Activated T-cell treated with anti-CD3 and anti-CD28 coated beads, Interleukin-2, amount 50 U/mL, for 72 hours (primary cell): ENCODE results near the gene TRIM49C. TPM values are rescaled to one million over a fixed set of nuclear protein-coding genes. Genes with fewer than 3 reads are reported as not detected.
"Not testable (repeated sequence)": the region's sequence is repeated elsewhere in the genome, so short reads cannot be mapped to it uniquely, and the experiment has no call there.

Experiments used
- ATAC-seq, 2 donors: fragments of 150-1000 bp; cut with Tn5 transposase; replicated peaks in 1 of 2; 2 replicates each; pipeline ENCODE4 v1.10.0; 2021; ENCODE audit warnings: moderate library complexity in 2 of 2, mild to moderate bottlenecking in 1 of 2
- DNase-seq, 2 donors: peaks; one replicate each; pipeline ENCODE4 v3.0.0; 2021 to 2022; ENCODE audit warnings: mixed read lengths in 1 of 2
- H3K27ac Mint-ChIP-seq: one replicate; pipeline ENCODE4 v1.8.0; 2022; ENCODE audit warnings: mild to moderate bottlenecking, moderate library complexity, mixed read lengths
- H3K27me3 Mint-ChIP-seq: one replicate; pipeline ENCODE4 v1.8.0; 2022; ENCODE audit warnings: low read depth, mixed read lengths
- H3K36me3 Mint-ChIP-seq, 2 donors: one replicate each; pipeline ENCODE4 v1.8.0; 2022; ENCODE audit warnings: mixed read lengths in 2 of 2, mild to moderate bottlenecking in 1 of 2; ENCODE audit not compliant: insufficient read depth in 2 of 2
- H3K4me1 Mint-ChIP-seq: one replicate; pipeline ENCODE4 v1.8.0; 2022; ENCODE audit warnings: low read depth, mixed read lengths
- H3K4me3 Mint-ChIP-seq, 2 donors: one replicate each; pipeline ENCODE4 v1.8.0; 2022; ENCODE audit warnings: mild to moderate bottlenecking in 2 of 2, mixed read lengths in 2 of 2, moderate library complexity in 2 of 2
- H3K9me3 Mint-ChIP-seq, 2 donors: one replicate each; pipeline ENCODE4 v1.8.0; 2022; ENCODE audit warnings: mixed read lengths in 2 of 2
- total RNA-seq, 2 donors: library from RNA; stranded (reverse); gene quantifications; one replicate each; pipeline ENCODE4 v1.2.3, GENCODE V29; 2022

Gene TRIM49C
- not detected for total RNA-seq

DNA sequence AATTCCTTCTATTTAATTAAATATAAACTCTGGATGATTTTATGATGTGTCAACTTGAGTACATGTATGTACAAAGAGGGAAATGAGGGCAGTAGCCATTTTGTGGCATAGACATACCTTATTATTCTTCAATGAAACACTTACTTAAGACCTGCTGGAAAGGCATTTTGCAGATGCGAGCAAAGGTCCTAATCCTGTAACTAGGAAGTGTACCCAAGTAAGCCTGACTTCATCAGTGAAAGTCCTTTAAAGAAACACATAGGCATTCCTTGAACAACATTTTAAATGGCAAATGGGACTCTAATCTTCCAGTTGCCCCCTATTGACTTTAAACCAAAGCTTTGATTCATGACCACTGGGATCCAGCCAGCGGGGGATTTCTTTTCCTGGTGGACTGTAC is at the start of gene TRIM49C:
TSS of gene TRIM49C (plus strand) at position 301 of the 400 bp plus-strand sequence. CDS start 4,106 bp downstream, outside the sequence.
- not testable (repeated sequence) for H3K9me3 Mint-ChIP-seq, H3K27me3 Mint-ChIP-seq, H3K27ac Mint-ChIP-seq, DNase-seq, ATAC-seq, H3K4me1 Mint-ChIP-seq, H3K36me3 Mint-ChIP-seq, H3K4me3 Mint-ChIP-seq

GRCh38 chr11:90024184-90024583 is 6.7 kb upstream of the TRIM49C start:
- not testable (repeated sequence) for ATAC-seq, H3K27me3 Mint-ChIP-seq

DNA sequence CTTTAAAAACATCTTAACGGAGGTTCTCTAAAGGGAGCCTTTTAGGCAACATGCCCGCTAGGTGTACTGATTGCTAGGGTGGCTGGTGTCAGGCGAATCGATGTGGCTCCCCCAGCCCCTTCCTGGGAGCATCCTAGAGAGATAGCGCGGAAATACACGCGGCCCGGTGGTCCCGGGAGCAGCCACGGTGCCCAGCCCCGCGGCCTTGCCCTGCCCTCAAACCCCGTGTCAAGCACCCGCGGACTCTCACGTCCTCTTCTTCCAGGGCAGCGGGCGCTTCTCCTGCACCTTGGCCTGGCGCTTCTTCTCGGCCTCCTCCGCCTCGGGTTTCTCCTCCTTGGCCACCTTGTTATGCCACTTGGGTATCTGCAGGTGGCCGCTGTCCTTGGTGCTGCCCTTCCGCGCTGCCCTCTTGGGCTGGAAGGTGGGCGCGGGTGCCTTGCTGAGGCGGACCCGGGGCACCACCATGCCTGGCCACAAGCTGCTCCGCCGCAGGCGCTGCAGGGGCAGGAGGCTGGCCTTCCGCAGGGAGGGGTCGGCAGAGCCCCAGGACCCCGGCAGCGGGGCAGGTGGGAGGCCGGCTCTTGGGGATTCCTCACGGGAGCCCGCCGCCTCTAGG is 20.8 kb downstream of the TRIM49C start:
- not testable (repeated sequence) for H3K27ac Mint-ChIP-seq, H3K9me3 Mint-ChIP-seq, H3K4me3 Mint-ChIP-seq, H3K27me3 Mint-ChIP-seq, H3K4me1 Mint-ChIP-seq, ATAC-seq, H3K36me3 Mint-ChIP-seq
- peak in 1 of 2 donors; percentile 1 for DNase-seq

More at GRCh38 chr11:90024184-90024583, 6.7 kb upstream of the TRIM49C start:
- not testable (repeated sequence) for H3K4me3 Mint-ChIP-seq, H3K9me3 Mint-ChIP-seq, H3K36me3 Mint-ChIP-seq, H3K4me1 Mint-ChIP-seq, DNase-seq, H3K27ac Mint-ChIP-seq

DNA sequence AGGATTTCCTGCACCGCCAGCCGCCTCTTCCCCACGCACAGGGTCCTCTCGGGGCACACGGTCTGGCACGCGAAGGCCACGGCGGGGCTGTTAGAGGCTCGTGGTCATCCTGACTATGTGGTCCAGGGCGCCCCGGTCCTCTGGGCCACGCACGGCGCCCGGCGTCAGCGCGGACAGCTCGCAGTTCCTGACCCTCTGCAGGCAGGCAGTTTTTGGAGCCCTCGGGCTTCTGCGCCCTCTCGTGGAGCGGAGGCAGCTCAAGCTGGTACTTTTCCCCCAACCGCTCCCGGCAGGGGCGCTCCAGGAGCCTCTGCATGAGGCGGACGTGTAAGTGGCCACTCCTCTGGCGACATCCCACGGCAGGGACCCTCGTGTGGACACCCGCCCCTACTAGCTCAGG is 21.4 kb downstream of the TRIM49C start:
- not testable (repeated sequence) for DNase-seq, H3K27ac Mint-ChIP-seq, ATAC-seq, H3K27me3 Mint-ChIP-seq, H3K4me1 Mint-ChIP-seq, H3K36me3 Mint-ChIP-seq, H3K4me3 Mint-ChIP-seq, H3K9me3 Mint-ChIP-seq

- not testable (repeated sequence) for ATAC-seq, DNase-seq, H3K27me3 Mint-ChIP-seq, H3K27ac Mint-ChIP-seq, H3K4me3 Mint-ChIP-seq, H3K36me3 Mint-ChIP-seq, H3K4me1 Mint-ChIP-seq, H3K9me3 Mint-ChIP-seq
Measured at GRCh38 chr11:90053545-90053944, 22.6 kb downstream of the TRIM49C start.

DNA sequence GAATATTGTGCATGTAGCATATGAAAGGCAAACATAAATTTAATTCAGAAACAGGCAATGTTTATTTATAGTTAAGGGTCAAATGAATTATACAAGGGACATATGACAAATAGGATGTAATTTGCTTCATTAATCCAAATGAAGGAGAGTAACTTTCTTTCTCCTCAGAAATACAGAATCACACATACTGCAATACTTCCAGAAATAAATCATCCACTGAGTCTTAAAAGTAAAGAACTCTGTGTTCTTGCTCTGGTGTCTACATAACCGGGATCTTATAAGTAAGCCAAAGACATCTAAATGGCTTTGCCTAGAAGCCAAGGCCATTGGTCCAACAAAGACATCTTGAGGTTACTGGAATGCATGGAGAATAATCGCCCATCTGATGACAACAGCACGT is 54.7 kb downstream of the TRIM49C start, which contains the start of gene UBTFL1:
TSS of gene UBTFL1 (plus strand) at position 301 of the 400 bp plus-strand sequence. CDS start at position 301, 0 bp downstream.
- ATAC-seq, H3K36me3 Mint-ChIP-seq, H3K27me3 Mint-ChIP-seq, H3K9me3 Mint-ChIP-seq, DNase-seq, H3K27ac Mint-ChIP-seq, H3K4me3 Mint-ChIP-seq, H3K4me1 Mint-ChIP-seq: not testable (repeated sequence)

- not testable (repeated sequence) for ATAC-seq, H3K36me3 Mint-ChIP-seq, H3K27me3 Mint-ChIP-seq, H3K9me3 Mint-ChIP-seq, H3K27ac Mint-ChIP-seq, H3K4me3 Mint-ChIP-seq, DNase-seq, H3K4me1 Mint-ChIP-seq
Measured at GRCh38 chr11:90088731-90089130, 57.8 kb downstream of the TRIM49C start.

Other genes starting within 250 kb of the TRIM49C start
- not detected for gene TRIM49, start 222.5 kb upstream of the TRIM49C start, total RNA-seq
- gene TRIM64B, start 152.6 kb upstream of the TRIM49C start, total RNA-seq, result not detected
- gene TRIM49D1, start 108.9 kb upstream of the TRIM49C start, total RNA-seq, result not detected
- gene TRIM49D2, start 107.0 kb upstream of the TRIM49C start, total RNA-seq, result not detected
- gene TRIM64, start 65.1 kb upstream of the TRIM49C start, total RNA-seq, result not detected
- not detected for gene UBTFL1, start 54.8 kb downstream of the TRIM49C start, total RNA-seq
- gene NAALAD2, start 103.6 kb downstream of the TRIM49C start, total RNA-seq, result not detected
- 10 to 100 TPM; 49.1 to 55.3 TPM for gene CHORDC1, start 191.9 kb downstream of the TRIM49C start, total RNA-seq